Activated CD8-positive, alpha-beta memory T cell treated with anti-CD3 and anti-CD28 coated beads, Interleukin-2, amount 50 U/mL, for 1 hour (primary cell): Measurements from ENCODE around the gene MEGF10.

Experiments used
- DNase-seq: peaks from one replicate; pipeline ENCODE4 v3.0.0-alpha.2; 2020; ENCODE audit errors: extremely low read depth

MEGF10 gene

GRCh38 chr5:127367946-127368465, 77.4 kb downstream of the MEGF10 start:
- no peak for DNase-seq

GRCh38 chr5:127369796-127370195, 79.2 kb downstream of the MEGF10 start:
- DNase-seq = no peak

- no peak for DNase-seq
Measured at GRCh38 chr5:127370631-127371030, 80.0 kb downstream of the MEGF10 start.

GRCh38 chr5:127373858-127374491, 83.4 kb downstream of the MEGF10 start:
- no peak for DNase-seq

- DNase-seq = no peak
Measured at GRCh38 chr5:127375124-127375523, 84.5 kb downstream of the MEGF10 start.

GRCh38 chr5:127375544-127376091, 85.0 kb downstream of the MEGF10 start:
- no peak for DNase-seq

GRCh38 chr5:127377651-127378050, 87.1 kb downstream of the MEGF10 start:
- DNase-seq = no peak

- no peak for DNase-seq
Measured at GRCh38 chr5:127385936-127386335, 95.3 kb downstream of the MEGF10 start.

GRCh38 chr5:127386557-127386956, 96.0 kb downstream of the MEGF10 start:
- no peak for DNase-seq

GRCh38 chr5:127389601-127390000, 99.0 kb downstream of the MEGF10 start:
- no peak for DNase-seq

- no peak for DNase-seq
Measured at GRCh38 chr5:127392762-127393161, 102.2 kb downstream of the MEGF10 start.

GRCh38 chr5:127396490-127397155, 106.0 kb downstream of the MEGF10 start:
- no peak for DNase-seq

GRCh38 chr5:127398508-127398907, 107.9 kb downstream of the MEGF10 start:
- DNase-seq = no peak

- no peak for DNase-seq
Measured at GRCh38 chr5:127399068-127399467, 108.5 kb downstream of the MEGF10 start.

GRCh38 chr5:127400539-127400938, 109.9 kb downstream of the MEGF10 start:
- DNase-seq = no peak

GRCh38 chr5:127400946-127401670, 110.5 kb downstream of the MEGF10 start:
- no peak for DNase-seq

GRCh38 chr5:127402361-127402760, 111.8 kb downstream of the MEGF10 start:
- no peak for DNase-seq

- no peak for DNase-seq
Measured at GRCh38 chr5:127404190-127404589, 113.6 kb downstream of the MEGF10 start.

GRCh38 chr5:127406326-127407121, 115.9 kb downstream of the MEGF10 start:
- no peak for DNase-seq

- no peak for DNase-seq
Measured at GRCh38 chr5:127409246-127409917, 118.8 kb downstream of the MEGF10 start.
